HUES6 (cell line): Measurements from ENCODE around the gene CBX2.

Source experiments
- H3K27ac ChIP-seq: 2 replicates; pipeline ENCODE4 v1.7.0; 2013; ENCODE audit warnings: low read depth, mild to moderate bottlenecking, low read length, inconsistent platforms
- H3K27me3 ChIP-seq: 2 replicates; pipeline ENCODE4 v1.6.1; 2013; ENCODE audit warnings: low read length; ENCODE audit not compliant: control insufficient read depth, insufficient read depth
- H3K36me3 ChIP-seq: 2 replicates; pipeline ENCODE4 v1.6.1; 2013; ENCODE audit warnings: low read length; ENCODE audit not compliant: control insufficient read depth, insufficient read depth
- H3K4me1 ChIP-seq: 2 replicates; pipeline ENCODE4 v1.6.1; 2013; ENCODE audit warnings: low read length; ENCODE audit not compliant: control insufficient read depth, insufficient read depth
- H3K4me3 ChIP-seq: 2 replicates; pipeline ENCODE4 v1.5.1; 2013; ENCODE audit warnings: low read depth, low read length
- H3K9ac ChIP-seq: one replicate; pipeline ENCODE4 v1.6.1; 2013; ENCODE audit warnings: mild to moderate bottlenecking, low read length
- H3K9me3 ChIP-seq: 2 replicates; pipeline ENCODE4 v1.6.1; 2013; ENCODE audit warnings: low read depth, low read length; ENCODE audit not compliant: control insufficient read depth, insufficient read depth

Gene CBX2

GRCh38 chr17:79812353-79813258 lies 34.7 kb downstream of the CBX2 start:
- H3K9ac ChIP-seq = no peak overlapping the region
- no peaks in the 10 kb centered on the region for H3K36me3 ChIP-seq
- H3K9me3 ChIP-seq = no peaks in the 10 kb centered on the region
- H3K4me1 ChIP-seq = peaks cover 33% of the 10 kb centered on the region
- H3K27ac ChIP-seq = no peak overlapping the region
- peak overlapping the region; percentile 51 for H3K4me3 ChIP-seq
- H3K27me3 ChIP-seq = peaks cover 92% of the 10 kb centered on the region

DNA sequence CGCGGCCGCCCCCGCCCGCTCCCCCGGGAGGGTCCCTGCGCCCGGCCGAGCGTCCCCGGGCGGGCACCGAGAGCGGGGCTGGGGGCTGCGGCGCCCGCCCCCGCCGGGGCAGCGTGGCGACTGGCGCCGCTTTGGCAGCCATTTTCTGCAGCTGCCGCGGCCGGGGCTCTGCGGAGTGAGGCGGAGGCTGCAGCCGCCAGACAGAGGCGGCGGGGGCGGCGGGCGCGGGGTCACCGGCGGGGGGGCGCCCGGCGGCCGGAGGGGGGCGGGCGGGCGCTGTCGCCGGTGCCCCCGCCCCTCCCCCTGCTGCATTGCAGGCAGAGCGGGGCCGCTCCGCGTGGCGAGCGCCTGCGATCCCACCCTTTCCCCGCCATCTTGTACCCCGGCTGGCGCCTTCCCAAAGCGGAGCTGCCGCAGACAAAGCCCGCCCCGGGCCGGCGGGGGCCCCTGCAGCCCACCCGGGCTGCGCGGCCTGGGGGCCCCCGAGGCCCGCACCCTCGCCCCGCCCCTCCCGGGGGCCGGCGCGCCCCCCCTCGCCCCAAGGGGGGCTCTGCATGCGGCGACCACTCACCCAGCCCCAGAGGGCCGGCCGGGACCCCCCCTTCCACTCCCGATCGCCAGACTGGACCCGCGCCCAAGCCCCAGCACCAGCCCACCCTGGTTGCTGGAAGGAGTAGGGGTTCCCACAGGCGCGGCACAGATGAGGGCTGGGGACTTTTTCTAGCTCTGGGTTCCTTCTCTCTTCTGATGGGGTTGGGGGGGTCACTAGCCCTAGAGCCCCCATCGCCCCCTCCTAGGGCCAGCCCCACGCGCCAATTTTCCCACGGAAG lies 35.6 kb downstream of the CBX2 start:
- H3K9me3 ChIP-seq = no peaks in the 10 kb centered on the region
- H3K36me3 ChIP-seq = no peaks in the 10 kb centered on the region
- H3K4me3 ChIP-seq = no peak overlapping the region
- peaks cover 92% of the 10 kb centered on the region for H3K27me3 ChIP-seq
- H3K27ac ChIP-seq = no peak overlapping the region
- H3K4me1 ChIP-seq = peaks cover 33% of the 10 kb centered on the region
- H3K9ac ChIP-seq = no peak overlapping the region

DNA sequence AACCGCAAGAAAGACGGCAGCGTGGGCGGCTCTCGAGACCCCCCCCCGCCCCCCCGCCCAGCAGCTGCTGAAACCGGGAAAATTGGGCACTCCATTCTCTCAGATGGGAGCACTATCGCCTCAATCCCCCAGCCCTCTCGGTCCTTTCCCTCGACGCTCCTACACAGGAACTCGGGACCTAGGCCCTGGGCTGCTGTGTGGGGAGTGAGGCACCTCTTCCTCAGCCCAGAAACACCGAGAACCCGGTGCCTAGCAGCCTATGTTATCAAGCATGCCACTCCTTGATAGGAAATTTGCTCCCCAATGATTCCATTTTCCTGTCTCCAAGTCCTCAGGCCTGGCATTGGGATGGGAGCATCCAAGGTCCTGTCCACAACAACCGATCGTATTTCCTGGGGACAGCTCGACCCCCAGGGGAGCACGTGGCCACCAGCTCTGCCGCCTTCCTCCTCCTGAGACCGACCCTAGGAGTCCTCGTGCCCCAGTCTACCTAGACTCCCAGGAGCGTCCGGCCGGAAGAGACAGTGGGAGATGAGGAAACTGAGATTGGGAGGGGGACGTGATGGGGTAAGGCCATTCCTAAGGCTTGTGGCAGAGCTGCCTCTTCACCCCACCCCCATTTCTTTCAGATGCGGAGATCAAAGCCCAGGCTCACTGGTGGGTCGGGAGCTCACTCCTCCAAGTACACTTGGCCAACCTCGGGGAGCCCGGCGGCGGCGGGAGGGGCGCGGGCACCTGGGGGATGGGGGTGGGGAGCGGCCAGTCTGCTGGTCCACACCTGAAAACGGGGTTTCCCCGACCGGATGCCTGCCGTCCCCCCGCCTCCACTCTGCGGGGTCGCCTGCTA lies 36.4 kb downstream of the CBX2 start:
- Histone ChIP-seq H3K9ac (no peak overlapping the region), H3K4me1 (peaks cover 27% of the 10 kb centered on the region), H3K4me3 (peak overlapping the region; percentile 42), H3K27ac (no peak overlapping the region), H3K9me3 (no peaks in the 10 kb centered on the region), H3K27me3 (peaks cover 92% of the 10 kb centered on the region), H3K36me3 (no peaks in the 10 kb centered on the region)

GRCh38 chr17:79814974-79815835 lies 37.3 kb downstream of the CBX2 start:
- peaks cover 95% of the 10 kb centered on the region for H3K27me3 ChIP-seq

GRCh38 chr17:79815836-79816461 lies 38.0 kb downstream of the CBX2 start:
- Histone ChIP-seq H3K4me3 (peak overlapping the region; percentile 42; the same call in 1 of the 2 replicates), H3K9me3 (no peaks in the 10 kb centered on the region), H3K9ac (no peak overlapping the region), H3K36me3 (no peaks in the 10 kb centered on the region), H3K4me1 (peaks cover 22% of the 10 kb centered on the region), H3K27me3 (peaks cover 95% of the 10 kb centered on the region), H3K27ac (no peak overlapping the region)

More at GRCh38 chr17:79814974-79815835, 37.3 kb downstream of the CBX2 start:
- no peak overlapping the region for H3K9ac ChIP-seq
- no peaks in the 10 kb centered on the region for H3K36me3 ChIP-seq
- H3K4me1 ChIP-seq = peaks cover 24% of the 10 kb centered on the region
- H3K9me3 ChIP-seq = no peaks in the 10 kb centered on the region
- H3K27ac ChIP-seq = no peak overlapping the region
- H3K4me3 ChIP-seq = peak overlapping the region; percentile 42

DNA sequence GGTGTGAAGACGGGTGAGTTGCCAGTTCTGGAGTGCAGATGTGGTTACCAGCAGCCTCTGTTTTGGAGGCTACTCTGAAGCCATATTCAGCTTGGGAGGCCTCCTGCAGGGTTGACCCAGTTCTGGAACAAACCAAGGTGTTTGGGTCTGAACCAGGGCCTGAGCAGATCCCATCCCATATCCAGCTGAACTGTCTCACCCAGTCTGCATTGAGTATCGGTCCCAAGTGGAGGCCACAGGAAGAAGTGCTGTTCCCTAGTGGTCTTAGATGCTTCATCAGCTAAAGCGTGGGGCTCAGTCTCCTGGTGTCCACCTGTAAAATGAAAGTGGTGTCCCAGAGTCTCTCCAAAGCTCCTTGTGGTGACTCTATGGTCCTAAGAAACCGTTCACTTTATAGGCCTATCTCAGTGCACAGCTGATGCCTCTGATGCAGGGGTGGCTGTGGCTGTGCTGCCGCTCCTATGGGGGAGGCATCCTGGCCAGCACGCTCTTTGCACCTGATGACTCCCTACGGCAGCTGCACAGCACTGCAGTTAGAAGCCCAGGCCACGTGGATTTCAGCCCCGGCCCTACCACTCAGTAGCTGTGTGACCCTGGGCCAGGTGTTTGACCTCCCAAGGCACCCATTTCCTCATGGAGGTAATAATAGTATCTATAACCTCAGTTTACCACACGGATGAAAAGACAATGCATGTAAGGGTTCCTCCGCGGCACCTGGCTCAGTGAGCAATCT lies 40.2 kb downstream of the CBX2 start:
- Histone ChIP-seq H3K27me3 (peaks cover 94% of the 10 kb centered on the region), H3K9ac (no peak overlapping the region), H3K4me1 (peaks cover 5% of the 10 kb centered on the region)

DNA sequence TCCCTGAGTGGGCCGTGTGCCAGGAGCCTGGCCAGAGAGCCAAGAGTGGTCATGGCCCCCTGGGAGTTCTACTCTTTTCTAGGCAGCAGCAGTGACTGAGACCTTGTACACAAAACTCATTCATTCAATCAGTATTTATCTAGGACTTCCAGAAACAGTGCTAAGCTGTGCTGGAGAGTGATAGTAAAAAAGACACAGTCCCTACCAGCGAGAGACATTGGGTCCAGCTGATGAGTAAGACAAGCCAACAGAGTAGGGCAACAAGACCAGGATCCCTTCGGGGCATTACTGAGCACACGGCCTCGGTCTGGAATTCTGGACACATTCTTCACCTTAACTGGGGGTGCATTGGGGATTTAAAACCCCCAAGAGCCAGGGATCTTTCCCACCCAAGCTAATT lies 41.1 kb downstream of the CBX2 start:
- no peaks in the 10 kb centered on the region for H3K36me3 ChIP-seq
- peaks cover 95% of the 10 kb centered on the region for H3K27me3 ChIP-seq
- H3K27ac ChIP-seq = no peak overlapping the region
- peaks cover 5% of the 10 kb centered on the region for H3K4me1 ChIP-seq
- H3K9ac ChIP-seq = no peak overlapping the region
- no peak overlapping the region for H3K4me3 ChIP-seq
- H3K9me3 ChIP-seq = no peaks in the 10 kb centered on the region

More for the DNA sequence above, 40.2 kb downstream of the CBX2 start:
- Histone ChIP-seq H3K36me3 (no peaks in the 10 kb centered on the region), H3K27ac (no peak overlapping the region), H3K4me3 (no peak overlapping the region), H3K9me3 (no peaks in the 10 kb centered on the region)

DNA sequence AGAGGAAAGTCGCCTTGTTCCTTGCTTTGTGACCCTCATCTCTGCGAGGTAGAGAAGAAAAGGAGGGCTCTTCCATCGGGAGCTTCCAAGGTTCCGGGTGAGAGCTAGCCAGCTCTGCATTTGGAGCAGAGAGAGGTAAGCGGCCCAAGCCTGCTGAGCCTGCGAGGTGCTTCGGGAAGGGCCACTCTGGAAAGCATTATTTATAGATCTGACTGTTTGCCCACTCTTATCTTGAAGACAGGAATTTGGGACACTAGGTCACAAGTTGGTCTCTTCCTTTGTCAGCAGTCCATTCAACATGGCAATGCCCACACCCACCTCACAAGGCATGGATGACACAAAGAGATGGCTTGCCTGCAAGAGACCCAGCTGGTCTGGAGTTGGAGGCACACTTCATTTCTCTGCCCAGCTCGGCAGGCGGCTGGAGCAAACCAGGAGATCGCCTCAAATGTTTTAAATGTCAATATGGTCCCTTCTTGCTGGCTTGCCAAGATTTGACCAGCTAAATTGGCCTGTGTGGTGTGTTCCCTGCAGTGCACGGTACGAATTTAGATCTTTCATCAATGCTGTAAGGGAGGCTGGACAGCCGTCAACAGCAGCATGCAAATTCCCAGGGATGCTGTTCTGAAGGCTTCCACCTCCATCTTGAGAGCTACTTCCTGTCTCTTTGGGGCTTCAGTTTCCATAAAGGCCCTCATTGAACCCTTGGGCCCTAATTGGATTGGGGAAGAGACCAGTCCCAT lies 41.8 kb downstream of the CBX2 start:
- H3K36me3 ChIP-seq = no peaks in the 10 kb centered on the region
- peaks cover 95% of the 10 kb centered on the region for H3K27me3 ChIP-seq
- no peak overlapping the region for H3K27ac ChIP-seq
- no peaks in the 10 kb centered on the region for H3K9me3 ChIP-seq
- no peaks in the 10 kb centered on the region; the same call in 1 of the 2 replicates for H3K4me1 ChIP-seq
- no peak overlapping the region for H3K4me3 ChIP-seq
- H3K9ac ChIP-seq = no peak overlapping the region

DNA sequence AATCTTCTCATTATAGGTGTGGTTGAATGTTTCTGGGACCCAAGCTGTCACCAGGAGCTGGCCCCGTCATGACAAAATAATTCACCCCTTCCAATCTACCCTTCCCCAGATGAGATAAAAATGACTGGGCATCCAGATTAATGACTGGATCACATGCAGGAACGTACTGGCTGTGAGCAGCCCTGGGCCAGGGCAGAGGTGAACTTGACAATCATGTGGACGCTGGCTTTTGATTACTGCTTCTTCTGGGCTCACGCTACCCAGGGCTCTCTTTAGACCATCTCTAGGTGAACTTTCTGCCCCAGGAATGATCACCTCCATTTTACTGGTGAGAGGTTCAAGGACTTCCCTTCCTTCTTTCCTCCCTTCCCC lies 43.0 kb downstream of the CBX2 start:
- Histone ChIP-seq H3K27ac (no peak overlapping the region), H3K36me3 (no peaks in the 10 kb centered on the region), H3K27me3 (peaks cover 95% of the 10 kb centered on the region), H3K9ac (no peak overlapping the region), H3K4me1 (no peaks in the 10 kb centered on the region), H3K9me3 (no peaks in the 10 kb centered on the region), H3K4me3 (no peak overlapping the region)
